ENCODE results near the gene PIK3R2. TPM values are rescaled to one million over a fixed set of nuclear protein-coding genes. Genes with fewer than 3 reads are reported as not detected.

The PIK3R2 gene
- total RNA-seq, 2 experiments from 2014 or later, result 8.0 to 11.2 TPM

- ATAC-seq (no peak), DNase-seq (no peak)
- CTCF ChIA-PET, result interaction anchor here (0.9 to 3.4 kb wide), 2 partner anchors 12 to 62 kb away, joined by 6 to 31 read pairs; no protein-coding TSS in a partner anchor
- peak overlapping the region; percentile 83 for H3K4me3 Mint-ChIP-seq
- peak overlapping the region; percentile 45 for H3K27ac Mint-ChIP-seq
- H3K9me3 Mint-ChIP-seq (ENCODE audit: low read depth), result no peaks in the 10 kb centered on the region
- no peaks in the 10 kb centered on the region for H3K27me3 Mint-ChIP-seq
- H3K4me1 Mint-ChIP-seq, result peaks cover 24% of the 10 kb centered on the region
- peaks cover 18% of the 10 kb centered on the region for H3K36me3 Mint-ChIP-seq
Measured at GRCh38 chr19:18173054-18173571, 20.1 kb downstream of the PIK3R2 start.

DNA sequence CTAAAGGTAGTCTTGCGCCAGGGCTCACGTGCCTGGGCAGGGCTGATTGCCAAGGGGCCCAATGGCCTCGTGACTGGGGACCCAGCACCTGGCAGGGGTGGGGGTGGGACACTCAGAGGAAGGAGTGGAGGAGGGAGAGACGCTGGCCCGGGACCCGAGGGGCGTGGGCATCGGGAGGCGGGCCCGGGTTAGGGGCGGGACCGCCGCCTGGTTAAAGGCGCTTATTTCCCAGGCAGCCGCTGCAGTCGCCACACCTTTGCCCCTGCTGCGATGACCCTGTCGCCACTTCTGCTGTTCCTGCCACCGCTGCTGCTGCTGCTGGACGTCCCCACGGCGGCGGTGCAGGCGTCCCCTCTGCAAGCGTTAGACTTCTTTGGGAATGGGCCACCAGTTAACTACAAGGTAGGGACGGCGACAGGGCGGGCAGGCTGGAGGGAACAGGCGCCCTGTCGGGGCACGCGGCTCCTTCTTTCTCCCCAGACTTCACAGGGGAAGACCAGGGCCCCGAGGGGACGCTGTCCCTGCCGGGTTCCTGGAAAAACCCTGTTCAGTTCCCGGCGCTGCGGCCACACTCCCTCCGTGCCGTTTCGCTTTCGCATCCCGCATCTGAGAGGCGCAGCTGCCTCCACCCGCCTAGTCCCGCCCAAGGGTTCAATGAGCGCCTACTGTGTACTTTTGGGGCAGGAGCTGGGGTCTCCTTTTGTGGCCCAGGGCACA is 20.8 kb downstream of the PIK3R2 start, which contains the start of gene IFI30:
Gene IFI30 (plus strand): TSS at position 242 of the 717 bp plus-strand sequence. CDS start 29 bp downstream, at position 271.
- Mint-ChIP-seq H3K9me3 (ENCODE audit: low read depth) (no peaks in the 10 kb centered on the region), H3K36me3 (peaks cover 18% of the 10 kb centered on the region), H3K4me1 (peaks cover 22% of the 10 kb centered on the region), H3K4me3 (peak within 1 kb of the TSS; percentile 83), H3K27me3 (no peaks in the 10 kb centered on the region), H3K27ac (peak within 1 kb of the TSS; percentile 84)
- peak; percentile 77 for DNase-seq
- ATAC-seq, result peak; percentile 88
- CTCF ChIA-PET, result interaction anchor here (0.9 to 2.4 kb wide), 8 partner anchors 9 to 78 kb away, joined by 3 to 12 read pairs (median 4); partner anchors contain the start of gene MPV17L2

GRCh38 chr19:18174983-18175382 is 22.0 kb downstream of the PIK3R2 start:
- Mint-ChIP-seq H3K27me3 (no peaks in the 10 kb centered on the region), H3K36me3 (peaks cover 20% of the 10 kb centered on the region), H3K9me3 (ENCODE audit: low read depth) (no peaks in the 10 kb centered on the region), H3K27ac (peak overlapping the region; percentile 15), H3K4me3 (peak overlapping the region; percentile 83), H3K4me1 (peaks cover 22% of the 10 kb centered on the region)
- no peak for ATAC-seq
- no peak for DNase-seq
- CTCF ChIA-PET, result interaction anchor here (0.7 to 2.4 kb wide), 8 partner anchors 9 to 419 kb away, joined by 3 to 12 read pairs (median 4); partner anchors contain the start of gene MPV17L2

- Mint-ChIP-seq H3K27ac (no peak overlapping the region), H3K27me3 (no peaks in the 10 kb centered on the region), H3K4me3 (no peak overlapping the region), H3K36me3 (peaks cover 20% of the 10 kb centered on the region), H3K4me1 (peaks cover 22% of the 10 kb centered on the region), H3K9me3 (ENCODE audit: low read depth) (no peaks in the 10 kb centered on the region)
- no peak for DNase-seq
- no peak for ATAC-seq
- CTCF ChIA-PET, result interaction anchor here (0.8 to 2.3 kb wide), 7 partner anchors 8 to 103 kb away, joined by 3 to 13 read pairs (median 5); partner anchors contain the start of gene MPV17L2
Measured at GRCh38 chr19:18176367-18177310, 23.7 kb downstream of the PIK3R2 start.

- ATAC-seq (no peak), DNase-seq (no peak)
- CTCF ChIA-PET, result no interaction called here
- H3K27ac Mint-ChIP-seq, result no peak overlapping the region
- no peaks in the 10 kb centered on the region for H3K9me3 Mint-ChIP-seq (ENCODE audit: low read depth)
- peaks cover 20% of the 10 kb centered on the region for H3K36me3 Mint-ChIP-seq
- H3K27me3 Mint-ChIP-seq, result no peaks in the 10 kb centered on the region
- H3K4me3 Mint-ChIP-seq, result no peak overlapping the region
- peaks cover 5% of the 10 kb centered on the region for H3K4me1 Mint-ChIP-seq
Measured at GRCh38 chr19:18179957-18180356, 27.0 kb downstream of the PIK3R2 start.

DNA sequence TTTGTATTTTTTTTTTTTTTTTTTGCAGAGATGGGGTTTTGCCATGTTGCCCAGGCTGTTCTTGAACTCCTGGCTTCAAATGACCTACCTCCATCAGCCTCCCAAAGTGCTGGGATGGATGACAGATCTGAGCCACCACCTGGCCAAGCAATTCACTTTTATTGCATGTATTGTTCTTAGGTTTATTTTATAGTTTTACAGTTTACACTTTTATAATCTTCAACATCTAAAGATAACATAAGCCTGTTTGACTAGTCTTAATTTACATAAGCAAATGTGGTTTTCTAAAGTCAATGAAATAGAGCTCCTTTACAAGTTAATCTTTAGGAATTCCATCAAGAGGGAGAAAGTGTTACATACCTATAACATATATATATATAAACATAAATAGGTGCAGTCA is 30.6 kb downstream of the PIK3R2 start:
- H3K27ac Mint-ChIP-seq, result no peak overlapping the region
- H3K36me3 Mint-ChIP-seq, result peaks cover 2% of the 10 kb centered on the region
- no peaks in the 10 kb centered on the region for H3K4me1 Mint-ChIP-seq
- CTCF ChIA-PET, result interaction anchor here (0.6 to 1.8 kb wide), 6 partner anchors 8 to 85 kb away, joined by 3 to 5 read pairs (median 4); no protein-coding TSS in a partner anchor
- DNase-seq (no peak), ATAC-seq (no peak)
- no peak overlapping the region for H3K4me3 Mint-ChIP-seq
- H3K9me3 Mint-ChIP-seq (ENCODE audit: low read depth), result no peaks in the 10 kb centered on the region
- H3K27me3 Mint-ChIP-seq, result no peaks in the 10 kb centered on the region

DNA sequence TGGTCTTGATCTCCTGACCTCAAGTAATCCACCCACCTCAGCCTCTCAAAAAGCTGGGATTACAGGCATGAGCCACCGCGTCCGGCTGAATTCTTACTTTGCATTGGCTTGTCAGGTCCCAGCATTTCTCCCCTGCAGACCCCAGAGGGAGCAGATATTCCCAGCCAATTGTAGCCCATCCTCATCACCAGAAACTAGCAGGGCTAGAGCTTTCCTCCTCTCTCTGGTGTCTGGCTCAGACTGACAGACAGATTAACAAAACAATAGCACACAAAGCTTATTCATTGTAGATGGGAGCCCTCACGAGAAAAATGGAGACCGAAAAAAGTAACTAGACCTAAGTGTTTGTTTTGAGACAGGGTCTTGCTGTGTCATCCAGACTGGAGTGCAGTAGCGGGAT is 32.6 kb downstream of the PIK3R2 start:
- no peaks in the 10 kb centered on the region for H3K4me1 Mint-ChIP-seq
- no peak for DNase-seq
- H3K9me3 Mint-ChIP-seq (ENCODE audit: low read depth), result no peaks in the 10 kb centered on the region
- no peaks in the 10 kb centered on the region for H3K27me3 Mint-ChIP-seq
- no peak for ATAC-seq
- no peak overlapping the region for H3K4me3 Mint-ChIP-seq
- H3K27ac Mint-ChIP-seq, result no peak overlapping the region
- CTCF ChIA-PET, result interaction anchor here (2.1 kb wide), 1 partner anchor 19 kb away, joined by 5 read pairs; the partner anchor contains the start of gene RAB3A
- no peaks in the 10 kb centered on the region for H3K36me3 Mint-ChIP-seq

- Mint-ChIP-seq H3K27ac (no peak overlapping the region), H3K27me3 (peaks cover 3% of the 10 kb centered on the region), H3K4me3 (no peak overlapping the region), H3K4me1 (peaks cover 28% of the 10 kb centered on the region), H3K36me3 (no peaks in the 10 kb centered on the region), H3K9me3 (ENCODE audit: low read depth) (no peaks in the 10 kb centered on the region)
- CTCF ChIA-PET, result interaction anchor here (0.7 to 4.7 kb wide), 5 partner anchors 14 to 168 kb away, joined by 3 to 50 read pairs (median 4); partner anchors contain the start of gene RAB3A
- DNase-seq, result no peak
- no peak for ATAC-seq
Measured at GRCh38 chr19:18190278-18190677, 37.3 kb downstream of the PIK3R2 start.

DNA sequence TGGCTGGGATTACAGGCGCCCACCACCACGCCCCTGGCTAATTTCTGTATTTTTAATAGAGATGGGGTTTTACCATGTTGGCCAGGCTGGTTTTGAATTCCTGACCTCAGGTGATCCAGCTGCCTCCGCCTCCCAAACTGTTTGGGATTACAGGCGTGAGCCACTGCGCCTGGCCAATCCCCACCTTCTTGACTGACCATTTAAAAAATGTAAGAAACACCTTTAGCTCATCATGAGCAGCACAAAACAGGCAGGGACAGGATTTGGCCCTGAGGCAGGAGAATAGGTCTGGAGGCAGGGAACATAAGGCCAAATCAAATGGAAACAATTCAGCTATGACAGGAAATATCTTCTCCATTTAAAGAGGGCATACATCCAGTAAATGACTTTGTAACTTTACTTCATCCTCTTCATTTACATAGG is 38.7 kb downstream of the PIK3R2 start:
- CTCF ChIA-PET, result interaction anchor here (0.6 to 4.7 kb wide), 24 partner anchors 8 to 259 kb away, joined by 3 to 50 read pairs (median 4); partner anchors contain the start of genes CCDC124, IFI30, LSM4 and RAB3A
- peaks cover 28% of the 10 kb centered on the region for H3K4me1 Mint-ChIP-seq
- no peak for ATAC-seq
- peak overlapping the region; percentile 93 for H3K27ac Mint-ChIP-seq
- H3K27me3 Mint-ChIP-seq, result peaks cover 3% of the 10 kb centered on the region
- H3K9me3 Mint-ChIP-seq (ENCODE audit: low read depth), result no peaks in the 10 kb centered on the region
- peaks cover 1% of the 10 kb centered on the region for H3K36me3 Mint-ChIP-seq
- H3K4me3 Mint-ChIP-seq, result peak overlapping the region; percentile 82
- DNase-seq, result no peak

DNA sequence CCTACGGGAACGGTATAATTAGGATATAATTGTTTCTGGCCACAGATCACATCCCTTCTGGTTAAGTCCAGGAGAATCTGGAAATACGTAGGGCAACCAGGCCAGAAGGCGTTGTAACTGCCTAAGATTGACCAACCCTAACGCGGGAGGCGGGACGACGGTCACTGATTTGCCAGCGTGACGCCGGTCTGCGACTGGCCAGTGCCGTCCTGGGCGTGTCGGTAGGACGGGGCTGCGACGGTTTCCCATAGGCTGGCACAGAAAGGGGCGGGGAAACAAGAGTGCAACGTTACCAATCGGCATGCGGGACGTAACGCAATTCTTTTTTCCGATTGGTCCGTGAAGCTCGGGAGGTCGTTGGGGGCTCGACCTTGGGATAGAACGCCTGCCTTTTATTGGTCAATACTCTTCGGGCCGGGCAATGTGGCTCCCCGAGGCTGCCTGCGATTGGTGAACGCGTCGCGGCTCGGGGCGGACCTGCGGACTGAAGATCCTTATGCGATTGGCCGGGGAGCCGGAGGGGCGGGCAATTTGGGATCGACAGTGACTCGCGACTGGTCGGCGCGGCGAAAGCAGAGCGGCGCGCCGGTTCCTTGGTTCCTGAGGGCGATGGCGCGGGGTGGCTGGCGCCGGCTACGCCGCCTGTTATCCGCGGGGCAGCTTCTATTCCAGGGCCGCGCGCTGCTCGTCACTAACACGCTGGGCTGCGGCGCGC is 39.9 kb downstream of the PIK3R2 start, which contains the start of gene MPV17L2:
Gene MPV17L2 (plus strand): TSS at position 546 of the 715 bp plus-strand sequence. CDS start 64 bp downstream, at position 610.
- CTCF ChIA-PET, result interaction anchor here (0.7 to 4.7 kb wide), 21 partner anchors 12 to 236 kb away, joined by 3 to 50 read pairs (median 4); partner anchors contain the start of genes IFI30, LSM4 and RAB3A
- peaks cover 3% of the 10 kb centered on the region for H3K27me3 Mint-ChIP-seq
- DNase-seq (peak; percentile 100), ATAC-seq (peak; percentile 94)
- peak within 1 kb of the TSS; percentile 93 for H3K27ac Mint-ChIP-seq
- peak within 1 kb of the TSS; percentile 82 for H3K4me3 Mint-ChIP-seq
- H3K36me3 Mint-ChIP-seq, result peaks cover 1% of the 10 kb centered on the region
- peaks cover 28% of the 10 kb centered on the region for H3K4me1 Mint-ChIP-seq
- no peaks in the 10 kb centered on the region for H3K9me3 Mint-ChIP-seq (ENCODE audit: low read depth)

DNA sequence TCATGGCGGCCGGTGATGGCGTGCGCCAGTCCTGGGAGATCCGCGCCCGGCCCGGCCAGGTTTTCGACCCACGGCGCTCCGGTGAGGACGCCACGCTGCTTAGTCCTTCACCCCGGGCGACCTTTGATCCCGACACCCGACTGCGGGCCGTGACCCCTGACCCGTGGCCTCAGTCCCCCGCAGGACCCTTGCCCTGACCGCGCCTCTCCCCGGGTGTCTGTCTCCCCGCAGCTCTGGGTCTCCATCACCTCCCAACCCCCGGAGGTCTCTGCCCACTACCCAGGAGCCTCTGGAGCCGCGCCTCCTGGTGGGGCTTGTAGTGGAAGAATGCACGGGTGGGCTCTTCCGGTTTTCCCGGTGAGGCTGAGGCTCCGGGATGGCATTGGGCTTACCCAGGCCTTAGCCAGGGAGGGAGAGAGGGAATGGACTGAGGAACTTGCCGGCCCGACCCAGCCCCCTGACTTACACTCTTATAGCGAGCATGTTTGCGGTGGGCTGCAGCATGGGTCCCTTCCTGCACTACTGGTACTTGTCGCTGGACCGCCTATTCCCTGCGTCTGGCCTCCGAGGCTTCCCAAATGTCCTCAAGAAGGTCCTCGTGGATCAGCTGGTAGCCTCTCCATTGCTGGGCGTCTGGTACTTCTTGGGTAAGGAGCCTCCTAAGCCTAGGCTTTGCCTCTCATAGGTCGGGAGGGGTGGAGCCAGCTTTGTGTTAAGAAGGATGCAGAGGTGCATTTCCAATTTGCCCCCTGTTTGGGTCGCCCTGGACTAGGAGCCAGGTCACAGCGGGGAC is 40.6 kb downstream of the PIK3R2 start:
- Mint-ChIP-seq H3K4me3 (peak overlapping the region; percentile 82), H3K4me1 (peaks cover 28% of the 10 kb centered on the region), H3K36me3 (peaks cover 7% of the 10 kb centered on the region), H3K9me3 (ENCODE audit: low read depth) (no peaks in the 10 kb centered on the region), H3K27ac (peak overlapping the region; percentile 93), H3K27me3 (peaks cover 3% of the 10 kb centered on the region)
- ATAC-seq (no peak), DNase-seq (no peak)
- CTCF ChIA-PET, result interaction anchor here (0.7 to 4.7 kb wide), 18 partner anchors 11 to 235 kb away, joined by 3 to 50 read pairs (median 4); partner anchors contain the start of genes IFI30 and RAB3A

All from activated CD8-positive, alpha-beta memory T cell treated with anti-CD3 and anti-CD28 coated beads, Interleukin-2, amount 10 ng/mL, durations not matched to agents 7 days and 5 days (primary cell).